Sigmoid colon (tissue), 7 donors: ENCODE measurements around the gene SYNGR4. TPM values are rescaled to one million over a fixed set of nuclear protein-coding genes. Genes with fewer than 3 reads are reported as not detected.

Experiments
- DNase-seq: peaks from one replicate; pipeline ENCODE4 v3.0.0-alpha.2; 2019
- H3K27ac ChIP-seq, 4 donors: fragments of 200-600 bp; sonication (generic); one replicate each; pipeline ENCODE4 v1.5.1; 2016 to 2019; ENCODE audit warnings: mild to moderate bottlenecking in 1 of 4
- H3K27me3 ChIP-seq, 3 donors: fragments of 200-600 bp; sonication (generic); one replicate each; pipeline ENCODE4 v1.5.1; 2019; ENCODE audit warnings: mild to moderate bottlenecking in 1 of 3
- H3K36me3 ChIP-seq, 4 donors: fragments of 200-600 bp; sonication (generic); one replicate each; pipeline ENCODE4 v1.5.1; 2016 to 2019
- H3K4me1 ChIP-seq, 4 donors: fragments of 200-600 bp; sonication (generic); one replicate each; pipeline ENCODE4 v1.5.1; 2017 to 2019
- H3K4me3 ChIP-seq, 4 donors: fragments of 200-600 bp; sonication (generic); one replicate each; pipeline ENCODE4 v1.5.1; 2017 to 2019; ENCODE audit warnings: mild to moderate bottlenecking in 2 of 4, moderate library complexity in 1 of 4
- H3K9me3 ChIP-seq, 4 donors: fragments of 200-600 bp in 3 of 4; sonication (generic) in 3 of 4; one replicate each; pipeline versions ENCODE4 v1.5.1 to v1.6.1; 2013 to 2019
- EP300 ChIP-seq, 4 donors: sonication (generic); formaldehyde crosslinking; IDR thresholded peaks; one replicate each; pipeline ENCODE4 v1.6.1; 2017; ENCODE audit warnings: antibody characterized with exemption in 4 of 4
- POLR2A ChIP-seq, 2 donors: fragments of 450-650 bp; IDR thresholded peaks; one replicate each; pipeline ENCODE4 v1.6.1; 2016; ENCODE audit warnings: antibody characterized with exemption in 2 of 2, mild to moderate bottlenecking in 2 of 2, moderate library complexity in 2 of 2
- POLR2AphosphoS5 ChIP-seq, 4 donors: sonication (generic); formaldehyde crosslinking; IDR thresholded peaks; one replicate each; pipeline ENCODE4 v1.6.1; 2017; ENCODE audit warnings: antibody characterized with exemption in 4 of 4
- WGBS, 2 donors: extraction: QIAGEN DNeasy Blood & Tissue Kit; methylation state at CpG; one replicate each; pipeline ENCODE4 v1.1.7; 2013; 5-methylcytosine and 5-hydroxymethylcytosine counted together
- intact Hi-C: fragments of 100-400 bp; cut with DNase I; formaldehyde crosslinking; loops from one replicate; pipeline ENCODE4 v1.15.1; 2023
- polyA plus RNA-seq, 3 donors: library from polyadenylated mRNA; stranded (reverse); fragments of 200-250 nt; gene quantifications; one replicate each; pipeline ENCODE4 v1.2.3, GENCODE V29; 2013
- total RNA-seq, 4 donors: library from RNA; depleted of rRNA; stranded (reverse); fragments of >200 nt; gene quantifications; one replicate each; pipeline ENCODE4 v1.1.0, GENCODE V29; 2016
- TF ChIP-seq, protein P1 (sequence below), 4 experiments: fragments of 450-650 bp in 3 of 4; fragments of 200-600 bp in 1 of 4; IDR thresholded peaks; one replicate each; pipeline ENCODE4 v1.5.1; 2016 to 2019; ENCODE audit warnings: antibody characterized with exemption in 4 of 4, mild to moderate bottlenecking in 3 of 4, moderate library complexity in 2 of 4
- donor health status: healthy with polysubstance abuse.
- donor health status: Bipolar disorder and iron deficiency.
- donor health status: healthy.

SYNGR4 gene
- total and polyA plus RNA-seq, 7 donors: 0.25 TPM; not detected in 6

DNA sequence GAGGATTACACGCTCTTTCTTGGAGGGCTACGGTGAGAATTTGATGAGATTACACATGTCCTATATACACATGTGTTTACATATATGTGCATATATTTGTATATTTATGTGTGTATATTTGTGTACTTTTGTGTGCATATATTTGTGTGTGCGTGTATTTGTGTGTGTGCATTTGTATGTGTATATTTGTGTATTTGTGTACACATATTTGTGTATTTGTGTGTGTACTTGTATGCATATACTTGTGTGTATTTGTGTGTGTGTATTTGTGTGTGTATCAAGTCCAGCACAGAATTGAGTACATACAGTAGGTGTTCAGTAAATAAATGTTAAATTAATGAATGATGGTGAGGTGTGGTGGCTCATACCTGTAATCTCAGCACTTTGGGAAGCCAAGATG lies 2.3 kb upstream of the SYNGR4 start:
- no peak overlapping the region for H3K4me3 ChIP-seq
- H3K27ac ChIP-seq: no peak overlapping the region
- no peak for DNase-seq
- H3K9me3 ChIP-seq: no peaks in the 10 kb centered on the region
- no peaks in the 10 kb centered on the region for H3K27me3 ChIP-seq
- 96 to 98% methylated on average over 3 of the region's 3 CpGs for WGBS, 2 donors
- H3K36me3 ChIP-seq: peaks cover 0 to 5% (median 0%) of the 10 kb centered on the region in 4 donors
- peaks cover 0 to 12% (median 8%) of the 10 kb centered on the region in 4 donors for H3K4me1 ChIP-seq
- intact Hi-C loops: no loop called here
- TF ChIP-seq EP300 (IDR thresholded peaks at IDR 0.05) (no peak), POLR2AphosphoS5 (IDR thresholded peaks at IDR 0.05) (no peak), POLR2A (IDR thresholded peaks at IDR 0.05) (no peak)
- TF ChIP-seq, protein P1, sequence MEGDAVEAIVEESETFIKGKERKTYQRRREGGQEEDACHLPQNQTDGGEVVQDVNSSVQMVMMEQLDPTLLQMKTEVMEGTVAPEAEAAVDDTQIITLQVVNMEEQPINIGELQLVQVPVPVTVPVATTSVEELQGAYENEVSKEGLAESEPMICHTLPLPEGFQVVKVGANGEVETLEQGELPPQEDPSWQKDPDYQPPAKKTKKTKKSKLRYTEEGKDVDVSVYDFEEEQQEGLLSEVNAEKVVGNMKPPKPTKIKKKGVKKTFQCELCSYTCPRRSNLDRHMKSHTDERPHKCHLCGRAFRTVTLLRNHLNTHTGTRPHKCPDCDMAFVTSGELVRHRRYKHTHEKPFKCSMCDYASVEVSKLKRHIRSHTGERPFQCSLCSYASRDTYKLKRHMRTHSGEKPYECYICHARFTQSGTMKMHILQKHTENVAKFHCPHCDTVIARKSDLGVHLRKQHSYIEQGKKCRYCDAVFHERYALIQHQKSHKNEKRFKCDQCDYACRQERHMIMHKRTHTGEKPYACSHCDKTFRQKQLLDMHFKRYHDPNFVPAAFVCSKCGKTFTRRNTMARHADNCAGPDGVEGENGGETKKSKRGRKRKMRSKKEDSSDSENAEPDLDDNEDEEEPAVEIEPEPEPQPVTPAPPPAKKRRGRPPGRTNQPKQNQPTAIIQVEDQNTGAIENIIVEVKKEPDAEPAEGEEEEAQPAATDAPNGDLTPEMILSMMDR (IDR thresholded peaks at IDR 0.05): no peak

DNA sequence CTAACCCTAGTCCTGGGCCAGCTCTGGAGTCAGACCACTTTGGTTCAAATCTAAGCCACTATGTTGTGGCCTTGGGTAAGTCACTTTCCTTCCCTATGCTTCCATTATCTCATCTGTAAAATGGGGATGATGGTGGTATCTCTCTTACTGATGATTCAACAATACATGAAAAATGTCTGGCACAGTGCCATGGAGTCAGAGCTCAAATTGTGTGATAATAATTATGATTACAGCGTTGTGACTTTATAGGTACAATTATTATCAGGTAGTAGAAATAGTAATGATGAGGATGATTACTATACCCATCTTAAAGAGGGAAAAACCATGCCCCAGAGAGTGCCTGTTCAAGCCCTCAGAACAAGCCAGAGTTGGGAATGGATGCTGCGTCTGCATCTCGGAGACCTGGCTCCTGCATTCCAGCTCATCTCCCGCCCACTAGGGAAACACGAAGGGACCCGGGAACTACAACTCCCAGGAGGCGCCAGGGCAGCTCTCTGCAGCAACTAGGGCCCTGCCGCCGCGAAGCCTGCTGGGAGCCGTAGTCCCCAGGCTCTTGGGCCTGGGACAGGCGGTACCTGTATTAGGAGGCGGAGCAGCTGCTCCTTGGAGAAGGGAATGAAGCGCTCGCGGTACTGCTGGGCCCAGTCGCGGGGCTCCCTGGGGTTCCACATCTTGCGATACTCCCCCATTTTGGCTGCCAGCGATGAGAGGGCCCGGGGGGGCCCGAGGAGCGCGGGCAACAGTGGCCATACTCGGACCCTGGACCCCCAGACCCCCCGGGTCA lies 1.3 kb upstream of the SYNGR4 start:
- Histone ChIP-seq H3K4me1 (peaks cover 0 to 12% (median 8%) of the 10 kb centered on the region in 4 donors), H3K36me3 (peaks cover 0 to 5% (median 0%) of the 10 kb centered on the region in 4 donors), H3K27ac (peak overlapping the region; percentile 81 to 99 (median 96)), H3K4me3 (peak overlapping the region; percentile 48 to 70 (median 62)), H3K27me3 (no peaks in the 10 kb centered on the region), H3K9me3 (no peaks in the 10 kb centered on the region)
- peak in 3 of 4 donors; percentile 18 to 60 (median 46) for TF ChIP-seq POLR2AphosphoS5 (IDR thresholded peaks at IDR 0.05)
- TF ChIP-seq POLR2A (IDR thresholded peaks at IDR 0.05): peak in 1 of 2 donors; percentile 44
- TF ChIP-seq, protein P1 (IDR thresholded peaks at IDR 0.05): peak in 1 of 4 experiments; percentile 11
- TF ChIP-seq EP300 (IDR thresholded peaks at IDR 0.05): no peak
- DNase-seq: peak; percentile 98
- intact Hi-C loops: loop anchor here (1.0 kb wide), 1 partner anchor 41 kb away; no protein-coding TSS in a partner anchor
- WGBS, 2 donors: 3 to 5% methylated on average over 26 of the region's 26 CpGs

DNA sequence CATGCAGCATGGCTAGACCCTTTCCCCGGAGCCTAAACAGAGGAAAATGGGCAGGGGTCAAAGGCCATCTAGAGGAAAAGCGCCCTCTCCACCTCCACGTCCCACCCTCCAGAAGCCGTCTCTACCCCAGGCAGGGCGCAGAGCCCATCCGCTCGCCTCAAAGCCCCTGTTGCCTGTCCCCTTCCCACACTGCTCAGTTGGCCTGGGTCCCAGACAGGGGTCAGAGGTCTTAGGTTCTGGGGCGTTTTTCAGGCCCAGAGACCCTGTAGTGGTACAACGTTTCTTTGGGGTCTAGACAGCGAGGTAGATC lies 712 bp upstream of the SYNGR4 start:
- 2 to 3% methylated on average over 10 of the region's 10 CpGs for WGBS, 2 donors
- no peak for DNase-seq
- no peaks in the 10 kb centered on the region for H3K9me3 ChIP-seq
- peak overlapping the region; percentile 81 to 99 (median 96) for H3K27ac ChIP-seq
- intact Hi-C loops: loop anchor here (1.0 kb wide), 1 partner anchor 41 kb away; no protein-coding TSS in a partner anchor
- peaks cover 0 to 4% (median 0%) of the 10 kb centered on the region in 4 donors for H3K36me3 ChIP-seq
- H3K4me1 ChIP-seq: peaks cover 0 to 12% (median 8%) of the 10 kb centered on the region in 4 donors
- TF ChIP-seq POLR2A (IDR thresholded peaks at IDR 0.05): no peak
- TF ChIP-seq EP300 (IDR thresholded peaks at IDR 0.05): no peak
- TF ChIP-seq, protein P1 (IDR thresholded peaks at IDR 0.05): no peak
- no peak for TF ChIP-seq POLR2AphosphoS5 (IDR thresholded peaks at IDR 0.05)
- H3K27me3 ChIP-seq: no peaks in the 10 kb centered on the region
- peak overlapping the region; percentile 48 to 70 (median 62) for H3K4me3 ChIP-seq

DNA sequence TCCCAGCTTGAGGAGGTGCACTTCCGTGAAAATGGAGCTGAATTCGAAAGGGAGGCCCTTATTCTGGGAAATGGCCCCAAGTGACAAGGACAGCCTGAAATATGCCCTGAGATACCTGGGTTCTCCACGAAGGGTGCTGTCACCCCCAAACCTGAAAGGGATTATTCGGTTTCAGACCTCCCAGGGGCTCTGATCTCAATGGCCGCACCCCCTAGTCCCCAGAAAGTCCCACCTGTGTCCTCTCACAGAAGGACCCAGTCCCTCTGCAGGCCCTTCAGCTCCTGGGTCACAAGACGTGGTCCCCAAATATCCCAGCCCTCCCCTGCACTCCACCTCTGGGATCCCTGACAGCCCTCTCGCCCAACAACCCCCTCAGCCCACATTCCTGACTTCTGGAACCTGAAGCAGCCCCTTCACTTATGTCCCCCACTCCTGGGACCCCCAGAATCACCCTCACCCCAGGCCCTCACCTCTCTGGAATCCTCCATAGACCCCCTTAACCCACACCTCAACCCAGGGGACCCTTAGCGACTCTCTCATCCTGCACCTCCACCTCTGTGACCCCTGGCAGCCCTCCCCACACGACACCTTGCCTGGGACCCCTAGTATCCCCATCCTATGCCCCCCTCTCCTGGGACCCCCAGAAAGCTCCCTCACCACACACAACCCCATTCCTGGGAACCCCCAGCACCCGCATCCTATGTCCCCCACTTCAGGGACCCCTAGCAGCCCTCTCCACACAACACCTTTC lies 606 bp downstream of the SYNGR4 start:
- TF ChIP-seq POLR2A (IDR thresholded peaks at IDR 0.05): no peak
- TF ChIP-seq, protein P1 (IDR thresholded peaks at IDR 0.05): no peak
- no peak for TF ChIP-seq EP300 (IDR thresholded peaks at IDR 0.05)
- no peak for TF ChIP-seq POLR2AphosphoS5 (IDR thresholded peaks at IDR 0.05)
- Histone ChIP-seq H3K36me3 (no peaks in the 10 kb centered on the region), H3K4me3 (peak overlapping the region in 3 of 4 donors; percentile 48 to 70 (median 70)), H3K4me1 (peaks cover 0 to 12% (median 8%) of the 10 kb centered on the region in 4 donors), H3K9me3 (no peaks in the 10 kb centered on the region), H3K27me3 (no peaks in the 10 kb centered on the region), H3K27ac (peak overlapping the region; percentile 81 to 99 (median 96))
- intact Hi-C loops: loop anchor here (1.0 kb wide), 1 partner anchor 27 kb away; the partner anchor contains the start of gene KDELR1
- no peak for DNase-seq
- 65 to 66% methylated on average over 10 of the region's 10 CpGs for WGBS, 2 donors
